IPS DF 19.7 (cell line): Measurements from ENCODE around the gene SLC7A8.

Experiments used
- DNase-seq: peaks from one replicate; pipeline ENCODE4 v3.0.0-alpha.2; 2013; ENCODE audit warnings: low read depth, low spot score

The SLC7A8 gene

DNA sequence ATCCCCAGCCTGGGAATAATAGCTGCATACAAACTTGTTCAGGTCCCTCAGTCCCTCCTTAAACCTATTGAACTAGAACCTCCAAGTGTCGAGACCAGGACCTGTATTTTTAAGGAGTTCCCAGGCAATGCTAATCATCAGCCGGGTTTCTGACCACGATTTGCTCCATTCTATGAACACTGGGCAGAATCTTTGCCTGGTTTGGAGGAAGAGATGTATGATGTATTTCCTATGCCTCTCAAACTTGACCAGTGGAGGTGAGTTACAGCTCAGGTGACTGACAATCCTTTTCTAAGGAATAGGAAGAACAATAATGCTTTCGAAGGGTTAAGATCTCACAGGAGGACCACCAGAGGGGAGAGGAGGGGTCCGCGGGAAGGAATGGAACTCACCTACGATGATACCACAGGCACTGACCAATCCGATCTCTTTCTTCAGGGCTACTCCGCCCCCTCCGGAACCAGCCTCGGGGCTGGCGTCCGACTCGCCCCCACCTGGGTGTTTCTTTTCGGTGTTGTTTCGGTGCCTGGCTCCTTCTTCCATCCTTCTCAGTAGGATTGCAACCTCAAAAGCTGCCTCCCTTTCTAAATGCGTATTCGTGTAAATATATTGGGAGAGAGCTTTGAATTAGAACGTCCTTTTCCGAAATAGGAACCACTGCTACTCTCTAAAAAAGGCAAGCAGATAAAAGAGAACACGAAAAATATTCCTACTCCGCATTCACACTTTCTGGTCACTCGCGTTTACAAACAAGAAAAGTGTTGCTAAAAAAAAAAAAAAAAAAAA lies 895 bp downstream of the SLC7A8 start:
- DNase-seq, result no peak

DNA sequence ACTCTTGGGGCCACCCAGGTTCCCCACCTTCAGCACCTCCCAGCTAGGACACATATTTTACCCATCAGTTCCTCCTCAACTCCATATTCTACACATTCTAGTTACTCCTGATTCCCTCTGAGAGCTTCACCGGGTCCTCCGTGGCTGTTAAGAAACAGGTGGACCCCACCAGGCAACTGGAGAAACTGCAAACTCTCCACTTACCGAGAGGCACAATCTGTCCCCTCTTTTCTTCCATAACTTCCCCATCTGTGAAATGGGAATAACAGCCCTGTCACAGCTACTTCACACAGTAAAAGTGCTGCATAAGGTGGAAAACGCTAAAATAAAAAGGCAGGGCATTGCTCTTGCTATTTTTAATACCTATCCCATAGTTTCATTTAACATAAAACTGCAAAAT lies 1.5 kb downstream of the SLC7A8 start:
- no peak for DNase-seq

DNA sequence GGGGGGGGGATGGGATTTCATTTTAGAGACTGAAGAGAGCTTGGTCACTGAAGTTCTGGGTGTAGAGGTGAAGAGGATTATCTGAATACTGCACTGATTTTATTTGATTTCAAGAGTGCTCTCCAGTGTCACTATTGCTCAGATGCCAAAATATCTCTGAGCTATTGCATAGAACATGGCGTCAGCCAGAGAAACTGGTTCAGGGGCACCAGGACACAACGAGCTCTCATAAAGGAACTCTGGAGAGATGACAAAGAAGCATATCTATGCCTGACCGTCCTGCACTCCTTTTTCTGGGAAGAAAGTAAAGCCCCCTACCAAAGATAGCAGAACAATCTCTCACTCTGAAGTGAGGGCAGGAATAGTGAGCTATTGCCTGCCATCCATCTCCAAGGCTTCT lies 2.0 kb downstream of the SLC7A8 start:
- DNase-seq, result no peak

DNA sequence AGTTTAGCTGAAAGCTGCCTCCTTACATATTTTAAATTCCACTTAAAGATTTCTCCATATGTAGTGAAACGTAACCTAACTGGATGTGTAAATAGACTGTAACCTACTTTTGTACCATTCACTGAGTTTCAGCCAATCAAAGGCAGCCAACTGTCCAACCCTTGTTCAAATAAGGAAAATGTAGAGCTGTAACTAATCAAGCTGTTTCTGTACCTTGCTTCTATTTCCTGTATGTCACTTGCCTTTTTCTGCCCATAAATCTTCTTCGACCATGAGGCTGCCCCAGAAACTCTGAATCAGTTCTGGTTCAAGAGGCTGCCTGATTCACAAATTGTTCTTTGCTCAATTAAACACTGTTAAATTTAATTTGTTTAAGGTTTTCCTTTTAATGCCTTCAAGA lies 6.3 kb downstream of the SLC7A8 start:
- DNase-seq, result no peak

DNA sequence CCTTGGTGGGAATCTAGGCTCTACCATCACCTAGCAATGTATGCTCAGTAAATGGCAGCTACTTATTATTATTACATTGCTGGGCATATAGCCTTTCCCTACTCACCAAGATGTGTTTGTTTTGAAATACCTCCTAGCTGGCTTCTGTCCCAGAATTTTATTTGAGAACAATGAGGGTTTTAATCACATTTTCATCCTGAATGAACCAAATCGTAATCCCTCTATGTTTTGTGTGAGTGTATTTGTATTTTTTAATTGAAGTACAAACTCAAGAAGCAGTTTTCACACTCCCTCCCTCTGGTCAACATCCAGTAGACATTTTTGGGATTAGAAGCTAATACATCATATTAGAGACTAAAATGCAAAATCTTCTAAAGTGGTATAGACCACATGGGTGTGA lies 7.6 kb downstream of the SLC7A8 start:
- DNase-seq, result no peak

DNA sequence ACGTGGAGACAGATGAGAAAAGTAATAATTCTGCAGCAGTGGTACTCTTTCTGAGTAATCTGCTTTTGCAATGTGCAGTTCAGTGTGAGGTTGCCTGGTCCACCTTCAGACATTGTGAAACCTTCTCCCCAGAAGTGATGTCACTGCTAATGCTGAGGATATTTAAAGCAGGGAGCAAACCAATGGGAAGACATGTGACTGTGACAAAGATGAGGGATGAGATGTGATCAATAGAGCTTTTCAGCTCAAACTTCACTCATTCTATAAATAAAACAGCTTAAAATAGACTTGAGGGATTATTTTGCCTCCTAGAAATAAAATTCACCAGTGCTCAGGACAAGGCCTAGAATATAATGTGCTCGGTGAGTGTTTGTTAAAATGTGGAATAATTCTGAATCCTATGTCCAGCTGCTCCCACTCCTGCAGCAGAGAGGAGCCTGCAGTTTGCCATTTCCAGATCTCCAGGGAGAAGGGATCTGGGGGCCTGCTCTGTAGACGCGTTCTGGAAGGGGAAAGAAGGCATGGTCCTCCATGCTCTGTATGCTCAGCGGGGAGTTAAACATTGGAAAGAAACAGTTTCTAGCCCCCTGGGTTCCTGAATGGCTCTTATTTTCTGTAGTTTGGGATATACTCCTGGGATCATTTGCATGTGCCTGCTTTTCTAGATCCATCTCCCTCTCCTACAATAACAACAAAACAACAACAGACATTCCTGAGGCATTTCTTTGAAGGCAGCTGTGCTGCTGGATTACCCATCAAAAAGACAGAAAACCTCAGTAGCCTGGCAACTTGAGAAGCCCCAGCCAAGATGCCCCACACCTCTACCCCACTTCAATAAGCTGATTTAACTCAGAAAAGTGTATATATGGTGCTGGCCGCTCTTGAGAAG lies 8.9 kb downstream of the SLC7A8 start:
- DNase-seq, result no peak

DNA sequence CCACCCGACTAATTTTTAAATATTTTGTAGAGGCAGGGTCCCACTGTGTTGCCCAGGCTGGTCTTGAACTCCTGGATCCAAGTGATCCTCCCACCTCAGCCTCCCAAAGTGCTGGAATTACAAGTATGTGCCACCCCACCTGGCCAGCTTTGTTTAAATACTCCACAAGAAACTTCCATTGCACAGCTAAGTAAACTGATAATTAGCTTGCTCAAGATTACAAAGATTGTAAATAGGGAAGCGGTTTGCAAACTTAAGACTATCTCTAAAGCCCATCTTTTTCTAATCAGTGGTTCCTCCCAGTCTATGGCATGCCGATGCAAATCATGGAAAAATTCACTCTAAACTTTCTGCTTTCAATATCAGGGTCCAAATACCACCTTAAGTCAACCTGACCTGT lies 9.7 kb downstream of the SLC7A8 start:
- DNase-seq, result no peak

DNA sequence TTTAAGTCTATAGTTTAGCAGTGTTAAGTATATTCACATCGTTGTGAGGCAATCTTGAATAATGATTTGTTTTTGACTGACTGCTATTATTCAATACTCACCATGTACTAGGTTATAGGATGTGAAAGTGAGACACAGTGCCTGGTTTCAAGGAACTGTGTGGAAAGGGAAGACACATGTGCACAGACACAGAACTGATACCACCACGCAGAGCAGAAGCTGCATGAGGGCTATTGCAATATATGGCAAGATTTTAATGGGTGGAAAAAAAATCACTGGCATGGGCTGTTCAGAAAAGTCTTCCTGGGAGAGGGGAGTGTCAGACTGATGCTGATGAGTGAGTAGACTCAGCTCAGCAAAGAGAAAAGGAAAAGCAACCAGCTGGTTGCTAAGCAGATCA lies 10.4 kb downstream of the SLC7A8 start:
- DNase-seq, result no peak

DNA sequence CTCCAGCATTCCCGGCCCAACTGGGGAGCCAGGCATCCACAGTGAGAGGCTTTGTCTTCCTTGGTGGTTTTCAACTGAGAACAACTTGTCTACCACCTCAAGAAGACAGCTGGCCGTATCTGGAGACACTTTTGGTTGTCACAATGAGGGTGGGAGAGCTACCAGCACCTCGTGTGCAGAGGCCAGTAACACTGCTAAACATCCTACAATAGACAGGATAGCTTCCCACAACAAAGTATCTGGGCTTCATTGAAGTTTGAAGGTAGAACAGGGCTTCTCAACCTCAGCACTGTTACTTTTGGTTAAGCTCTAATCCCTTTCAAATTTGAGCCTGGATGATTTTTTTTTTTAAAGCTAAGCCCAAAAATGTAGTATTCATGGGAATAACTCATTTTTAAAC lies 10.9 kb downstream of the SLC7A8 start:
- no peak for DNase-seq

DNA sequence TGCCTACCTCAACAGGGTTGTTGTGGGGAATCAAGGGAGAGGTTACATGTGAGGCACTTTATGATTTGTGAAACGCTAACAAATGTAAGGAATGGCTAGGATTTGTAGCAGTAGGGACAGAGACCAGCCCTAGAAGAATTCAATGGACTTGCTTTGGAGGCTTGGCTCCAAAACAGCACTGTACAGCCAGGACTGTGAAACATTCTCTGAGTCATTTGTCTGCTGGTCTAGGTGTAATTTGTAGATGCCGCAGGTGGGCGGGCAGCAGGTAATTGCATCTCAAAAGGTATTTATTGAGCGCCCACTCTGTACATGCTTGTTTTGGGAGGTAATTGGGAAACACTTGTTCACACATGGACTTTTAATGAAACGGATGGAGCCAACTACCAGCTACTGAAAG lies 11.4 kb downstream of the SLC7A8 start:
- no peak for DNase-seq

DNA sequence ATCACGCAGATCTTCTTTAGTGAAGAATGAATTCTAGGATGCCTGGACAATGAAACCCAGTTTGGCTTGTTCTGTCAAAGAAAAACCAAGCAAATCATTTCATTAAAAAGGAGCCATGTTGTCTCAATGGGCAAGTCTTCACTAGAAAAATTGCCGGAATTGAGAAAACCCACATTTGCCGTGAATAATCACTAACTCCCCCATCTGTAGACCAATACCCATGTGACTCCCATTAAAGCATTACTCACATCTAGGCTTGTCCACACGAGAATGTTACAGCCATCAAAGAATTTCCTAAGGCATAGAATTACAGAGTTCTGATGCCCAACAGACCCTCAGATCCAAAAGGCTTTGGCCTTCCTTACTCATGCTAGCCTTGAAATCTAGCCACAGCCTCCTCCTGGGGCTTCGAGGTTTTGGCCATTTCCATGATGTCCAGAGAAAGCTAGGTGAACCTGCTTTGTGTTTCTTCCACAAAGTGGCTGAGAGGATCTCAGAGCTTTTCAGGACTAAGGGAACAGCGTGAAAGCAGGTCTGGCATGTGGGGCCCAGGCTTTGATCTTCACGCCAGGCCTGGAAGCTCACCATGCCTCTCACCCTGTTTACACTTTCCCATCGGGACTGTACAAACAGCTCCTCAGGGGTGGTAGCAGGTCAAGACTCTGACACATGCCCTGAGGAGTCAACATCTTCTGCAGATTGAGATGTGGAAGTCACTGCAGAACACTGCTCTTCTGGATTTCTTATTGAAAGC lies 12.1 kb downstream of the SLC7A8 start:
- DNase-seq, result no peak

DNA sequence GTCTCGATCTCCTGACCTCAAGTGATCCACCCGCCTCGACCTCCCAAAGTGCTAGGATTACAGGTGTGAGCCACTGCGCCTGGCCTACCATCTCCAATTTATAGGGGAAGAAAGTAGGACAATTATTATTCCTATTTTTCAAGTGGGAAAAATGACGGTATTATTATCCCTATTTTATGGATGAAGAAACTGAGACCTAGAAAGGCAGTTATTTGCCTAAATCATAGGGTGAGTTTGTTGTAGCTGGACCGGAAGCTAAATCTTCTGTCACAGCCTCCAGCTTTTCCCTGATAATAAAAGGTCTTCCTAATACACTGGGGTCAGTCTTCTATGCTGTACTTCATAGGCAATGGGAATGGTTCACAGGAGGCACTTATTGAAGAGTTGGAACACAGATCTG lies 13.8 kb downstream of the SLC7A8 start:
- no peak for DNase-seq

DNA sequence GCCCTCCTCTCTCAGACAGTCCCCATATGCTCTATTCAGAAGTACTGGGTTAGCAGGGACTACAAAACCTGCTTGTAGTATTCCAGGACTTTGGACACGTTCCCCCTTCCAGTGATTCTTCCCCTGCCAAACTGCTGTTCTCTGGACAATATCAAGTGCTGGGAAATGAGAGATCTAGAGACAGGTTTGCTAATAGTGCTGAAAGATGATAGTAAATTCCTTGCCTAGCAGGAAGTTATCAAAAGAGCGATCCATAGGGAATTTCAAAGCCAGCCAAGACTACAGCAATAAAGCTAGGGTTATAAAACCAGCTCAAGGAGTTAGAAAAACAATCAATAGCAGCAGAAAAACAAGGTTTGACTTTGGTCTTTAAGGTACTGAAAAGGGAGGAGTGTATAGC lies 15.2 kb downstream of the SLC7A8 start:
- DNase-seq, result no peak

DNA sequence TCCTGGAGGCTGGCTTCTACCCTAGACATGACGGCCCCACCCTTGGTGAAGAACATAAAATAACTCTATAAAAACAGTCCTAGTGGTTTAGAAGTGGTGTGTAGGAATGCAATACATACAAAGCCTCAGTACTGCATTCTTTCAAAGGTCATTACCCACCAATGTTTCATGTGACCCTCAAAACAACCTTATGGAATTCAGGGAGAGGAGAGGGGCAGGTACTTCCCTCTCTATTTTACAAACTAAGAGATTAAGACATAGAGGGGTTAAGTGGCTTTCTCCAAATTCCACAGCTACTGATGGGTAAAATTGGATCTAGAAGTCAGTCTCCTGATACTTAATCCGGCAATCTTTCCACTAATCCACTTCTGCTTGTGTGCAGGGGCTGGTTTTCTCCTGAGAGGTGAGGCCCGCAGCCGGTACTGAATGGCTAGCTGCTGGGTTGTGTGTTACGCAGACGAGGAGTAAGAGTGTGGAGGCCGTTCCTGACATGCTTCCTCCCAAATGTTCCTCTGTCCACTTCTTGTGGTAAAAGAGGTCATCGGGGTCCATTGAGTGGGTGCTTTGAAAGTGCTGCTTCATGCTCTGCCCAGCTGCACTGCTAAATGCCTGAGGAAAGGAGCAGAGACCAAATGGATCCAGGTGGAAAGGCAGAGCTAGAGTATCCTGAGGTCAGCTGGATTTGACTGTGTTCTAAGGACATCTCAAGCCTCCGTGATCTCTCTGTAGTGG lies 16.2 kb downstream of the SLC7A8 start:
- no peak for DNase-seq

DNA sequence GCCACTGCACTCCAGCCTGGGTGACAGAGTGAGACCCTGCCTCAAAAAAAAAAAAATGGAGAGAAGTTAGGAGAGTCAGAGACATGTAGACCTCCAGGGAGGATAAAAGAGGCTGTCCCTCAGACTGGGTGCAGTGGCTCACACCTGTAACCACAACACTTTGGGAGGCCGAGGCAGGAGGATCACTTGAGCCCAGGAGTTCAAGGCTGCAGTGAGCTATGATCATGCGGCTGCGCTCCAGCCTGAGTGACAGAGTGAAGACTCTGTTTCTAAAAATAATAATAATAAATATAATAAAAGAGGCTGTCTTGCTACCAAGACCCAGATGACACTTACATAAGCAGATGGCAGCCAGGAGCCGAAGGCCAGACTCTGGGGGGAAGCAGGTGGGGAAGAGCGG lies 18.5 kb downstream of the SLC7A8 start:
- DNase-seq, result no peak

DNA sequence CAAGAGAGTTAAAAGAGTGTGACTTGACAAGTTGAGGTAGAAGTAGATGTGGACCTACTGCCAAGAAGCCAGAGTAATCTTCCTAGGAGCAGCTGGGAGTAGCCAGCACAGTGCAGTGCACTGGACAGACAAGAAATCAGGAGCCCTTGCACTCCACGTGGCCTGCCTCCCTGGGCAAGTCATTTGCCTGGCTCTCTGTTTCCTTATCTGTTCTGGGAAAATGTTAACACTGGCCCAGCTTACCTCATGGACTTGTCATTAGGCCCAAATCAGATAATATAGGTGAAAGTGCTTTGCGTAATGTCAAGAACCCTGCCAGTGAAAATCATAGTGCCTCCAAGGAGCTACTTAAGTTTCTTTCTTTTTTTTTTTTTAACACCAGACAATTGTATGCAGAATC lies 19.2 kb downstream of the SLC7A8 start:
- no peak for DNase-seq

DNA sequence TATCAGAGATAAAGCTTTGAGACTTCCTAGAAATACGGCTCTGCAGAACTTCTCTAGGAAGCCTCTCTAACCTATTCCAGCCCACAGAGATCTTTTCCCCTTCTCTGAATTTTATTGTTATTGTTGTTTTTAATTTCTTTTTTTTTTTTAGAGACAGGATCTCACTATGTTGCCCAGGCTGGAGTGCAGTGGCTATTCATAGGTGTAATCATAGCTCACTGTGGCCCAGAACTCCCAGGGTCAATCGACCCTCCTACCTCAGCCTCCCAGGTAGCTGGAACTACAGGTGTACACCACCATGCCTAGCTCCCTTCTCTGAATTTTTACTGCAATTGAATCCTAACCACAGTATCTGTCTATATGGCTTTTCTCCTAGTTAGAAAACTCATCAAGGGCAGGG lies 19.6 kb downstream of the SLC7A8 start:
- no peak for DNase-seq

DNA sequence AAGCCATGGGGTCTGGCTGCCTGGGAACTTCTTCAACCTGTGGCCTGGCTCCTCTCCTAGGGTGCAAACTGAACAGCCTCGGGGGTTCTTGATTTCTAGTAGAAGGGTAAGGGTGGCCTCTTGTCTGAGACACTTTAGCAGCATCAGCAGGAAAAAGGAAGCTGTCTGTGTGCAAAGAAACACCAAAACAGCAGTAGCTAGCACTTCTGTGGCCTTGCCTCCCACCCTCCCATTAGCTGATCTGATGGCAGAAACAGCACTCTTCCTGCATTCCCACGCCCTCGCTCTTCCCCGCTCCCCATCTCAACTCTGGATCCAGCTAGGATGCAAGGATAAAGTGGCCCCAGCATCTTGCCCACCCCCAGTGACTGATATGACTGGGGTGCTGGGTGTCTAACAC lies 20.7 kb downstream of the SLC7A8 start:
- DNase-seq, result no peak

DNA sequence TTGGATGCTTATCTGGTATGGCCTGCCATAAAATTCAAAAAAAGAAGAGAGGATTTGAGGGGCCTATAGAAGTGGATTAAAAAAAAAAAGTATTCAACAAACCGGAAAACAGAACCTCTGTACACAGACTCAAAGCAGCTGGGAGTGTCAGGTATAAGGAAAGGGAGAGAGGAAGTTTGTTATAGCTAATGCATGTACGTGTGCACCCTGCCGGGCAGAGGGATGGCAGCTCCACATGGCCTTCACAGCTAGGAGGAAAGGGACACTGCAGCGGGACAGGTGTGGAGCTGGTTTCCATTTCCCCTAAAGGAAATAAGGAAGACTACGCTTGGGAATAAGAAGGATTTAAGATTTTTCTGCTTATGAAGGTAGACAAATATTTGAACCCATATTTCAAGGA lies 21.5 kb downstream of the SLC7A8 start:
- DNase-seq, result no peak

DNA sequence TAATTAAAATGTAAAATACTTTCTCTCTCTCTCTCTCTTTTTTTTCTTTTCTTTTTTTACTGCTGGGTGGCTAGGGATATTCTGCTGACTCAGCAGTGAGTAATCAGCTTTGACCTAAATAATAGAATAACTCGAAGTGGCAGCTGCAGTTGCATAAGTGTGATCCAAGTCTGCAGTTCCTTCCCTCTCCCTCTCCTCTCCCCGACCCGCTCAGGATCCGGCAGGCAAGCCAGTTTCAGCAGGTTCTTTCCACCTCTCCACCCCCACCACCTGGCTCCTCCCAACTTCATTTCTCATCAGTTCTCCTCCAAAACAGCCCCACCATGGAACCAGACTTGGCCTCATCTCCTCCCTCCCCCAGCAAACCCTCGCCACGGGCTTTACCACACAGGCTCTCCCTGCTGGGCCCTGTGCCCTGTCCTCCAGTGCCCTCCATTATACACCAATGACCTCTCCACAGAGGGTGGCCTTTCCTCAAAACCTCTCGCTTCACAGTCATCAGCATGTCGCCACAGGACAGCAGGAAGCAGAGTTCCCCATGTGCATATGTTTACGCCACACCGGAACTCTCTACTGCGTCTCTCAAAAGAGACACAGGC lies 22.4 kb downstream of the SLC7A8 start:
- DNase-seq, result peak; percentile 89

DNA sequence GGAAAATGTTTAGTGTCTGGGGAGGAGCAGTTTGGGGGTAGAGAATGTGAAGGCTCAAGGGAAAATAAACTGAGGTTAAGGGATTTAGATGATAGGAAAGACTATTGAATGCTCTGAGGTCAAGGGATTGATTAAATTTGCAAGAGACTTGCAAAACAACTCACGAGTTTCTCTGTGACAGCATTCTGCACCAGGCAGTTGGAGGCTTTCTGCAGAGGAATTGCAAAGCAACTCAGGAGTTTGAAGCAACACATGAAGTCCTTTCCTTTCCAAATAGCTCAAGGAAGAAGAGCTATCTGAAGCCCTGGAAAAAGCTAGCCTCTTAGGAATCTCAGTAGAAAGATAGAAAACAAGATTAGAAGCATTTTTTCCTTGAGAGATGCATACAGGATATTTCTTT lies 23.9 kb downstream of the SLC7A8 start:
- no peak for DNase-seq
